HK-2 (cell line): ENCODE measurements around the gene HSPA1B.
A peak's percentile ranks its signal among the peaks of the same experiment; 100 is the strongest.
"Not testable (repeated sequence)": the region's sequence is repeated elsewhere in the genome, so short reads cannot be mapped to it uniquely, and the experiment has no call there.

Source experiments
- DNase-seq: peaks from one replicate; pipeline ENCODE4 v3.0.0-alpha.2; 2018; ENCODE audit not compliant: unreplicated experiment

The HSPA1B gene

GRCh38 chr6:31826793-31827285 is 699 bp upstream of the HSPA1B start:
- DNase-seq: peak; percentile 73

GRCh38 chr6:31829633-31830283 is 2.2 kb downstream of the HSPA1B start:
- DNase-seq: no peak

- DNase-seq: no peak
Observed at GRCh38 chr6:31830886-31831335, 3.4 kb downstream of the HSPA1B start.

GRCh38 chr6:31831350-31832215 is 4.0 kb downstream of the HSPA1B start:
- DNase-seq: no peak

- DNase-seq: peak; percentile 84
Observed at GRCh38 chr6:31834367-31835250, 7.1 kb downstream of the HSPA1B start.

GRCh38 chr6:31836047-31836473 is 8.5 kb downstream of the HSPA1B start:
- DNase-seq: no peak

GRCh38 chr6:31836474-31837368 is 9.2 kb downstream of the HSPA1B start:
- DNase-seq: no peak

- no peak for DNase-seq
Observed at GRCh38 chr6:31837369-31838113, 10.0 kb downstream of the HSPA1B start.

- not testable (repeated sequence) for DNase-seq
Observed at GRCh38 chr6:31838114-31838553, 10.6 kb downstream of the HSPA1B start.

GRCh38 chr6:31838968-31839367 is 11.4 kb downstream of the HSPA1B start:
- DNase-seq: no peak

GRCh38 chr6:31839779-31840126 is 12.2 kb downstream of the HSPA1B start:
- DNase-seq: not testable (repeated sequence)

- no peak for DNase-seq
Observed at GRCh38 chr6:31842053-31842452, 14.5 kb downstream of the HSPA1B start.

GRCh38 chr6:31844507-31844906 is 17.0 kb downstream of the HSPA1B start:
- no peak for DNase-seq

GRCh38 chr6:31847276-31847978 is 19.9 kb downstream of the HSPA1B start:
- no peak for DNase-seq

- DNase-seq: no peak
Observed at GRCh38 chr6:31850765-31851484, 23.4 kb downstream of the HSPA1B start.

- no peak for DNase-seq
Observed at GRCh38 chr6:31851485-31851832, 23.9 kb downstream of the HSPA1B start.

GRCh38 chr6:31851980-31852718 is 24.6 kb downstream of the HSPA1B start:
- not testable (repeated sequence) for DNase-seq

- DNase-seq: not testable (repeated sequence)
Observed at GRCh38 chr6:31857774-31858173, 30.2 kb downstream of the HSPA1B start.
